Measurements from ENCODE around the gene TSPAN13.

The TSPAN13 gene

GRCh38 chr7:16816824-16817223 is 63.3 kb downstream of the TSPAN13 start:
- no peak for DNase-seq

GRCh38 chr7:16817536-16817935 is 64.0 kb downstream of the TSPAN13 start:
- DNase-seq: no peak

- DNase-seq: no peak
Measured at GRCh38 chr7:16818732-16819131, 65.2 kb downstream of the TSPAN13 start.

- no peak for DNase-seq
Measured at GRCh38 chr7:16822029-16822428, 68.5 kb downstream of the TSPAN13 start.

GRCh38 chr7:16826060-16826459 is 72.5 kb downstream of the TSPAN13 start:
- no peak for DNase-seq

- no peak for DNase-seq
Measured at GRCh38 chr7:16833373-16833772, 79.8 kb downstream of the TSPAN13 start.
